Glutamatergic neuron (in vitro differentiated cells): Measurements from ENCODE around the gene SIGLEC7. TPM values are rescaled to one million over a fixed set of nuclear protein-coding genes. Genes with fewer than 3 reads are reported as not detected.

Source experiments
- DNase-seq: peaks from one replicate; pipeline ENCODE4 v3.0.0; 2022
- H3K27ac Mint-ChIP-seq: one replicate; pipeline ENCODE4 v1.8.0; 2020; ENCODE audit warnings: mild to moderate bottlenecking, mixed read lengths, inconsistent platforms; ENCODE audit not compliant: unreplicated experiment
- H3K27me3 Mint-ChIP-seq: one replicate; pipeline ENCODE4 v1.8.0; 2020; ENCODE audit warnings: mild to moderate bottlenecking, moderate library complexity, mixed read lengths, inconsistent platforms; ENCODE audit not compliant: unreplicated experiment
- H3K36me3 Mint-ChIP-seq: one replicate; pipeline ENCODE4 v1.8.0; 2020; ENCODE audit warnings: mild to moderate bottlenecking, mixed read lengths, inconsistent platforms; ENCODE audit not compliant: unreplicated experiment
- H3K4me1 Mint-ChIP-seq: one replicate; pipeline ENCODE4 v1.8.0; 2020; ENCODE audit warnings: mild to moderate bottlenecking, low read depth, mixed read lengths, inconsistent platforms; ENCODE audit not compliant: unreplicated experiment
- H3K4me3 Mint-ChIP-seq: one replicate; pipeline ENCODE4 v1.8.0; 2020; ENCODE audit warnings: mild to moderate bottlenecking, mixed read lengths, inconsistent platforms; ENCODE audit not compliant: unreplicated experiment
- H3K9me3 Mint-ChIP-seq: one replicate; pipeline ENCODE4 v1.8.0; 2020; ENCODE audit warnings: mild to moderate bottlenecking, moderate library complexity, mixed read lengths, inconsistent platforms; ENCODE audit not compliant: unreplicated experiment
- total RNA-seq: library from RNA; stranded (reverse); fragmentation: NEBNext Ultra II Directional; extraction: Animal tissue kit (Norgen Biotek cat#: 25700); gene quantifications from one replicate; pipeline ENCODE4 v1.2.1, GENCODE V29; 2021; ENCODE audit not compliant: unreplicated experiment
- TF ChIP-seq, protein P1 (sequence below): fragments of 200-600 bp; sonication (generic); IDR thresholded peaks from one replicate; pipeline ENCODE4 v1.5.0; 2021; ENCODE audit not compliant: partially characterized antibody, unreplicated experiment

Gene SIGLEC7
- total RNA-seq, 1 donor from 2014 or later, result not detected

DNA sequence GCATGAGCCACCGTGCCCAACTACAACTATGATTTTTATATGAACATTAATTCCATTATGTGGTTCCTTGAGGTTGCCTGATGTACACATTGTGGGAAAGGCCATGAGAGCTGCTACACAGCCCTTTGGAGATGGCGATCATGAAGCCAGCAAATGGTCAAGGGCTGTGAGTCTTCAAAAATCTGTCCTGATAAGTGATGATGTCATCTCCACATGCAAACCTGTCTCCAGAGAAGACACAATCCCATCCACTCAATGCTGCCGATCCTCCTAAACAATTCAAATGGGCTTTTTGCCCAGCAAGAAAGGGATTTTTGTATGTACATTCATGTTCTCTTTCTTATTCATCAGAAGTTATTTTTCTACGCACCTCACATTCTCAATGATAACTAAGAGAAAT, 17.6 kb downstream of the SIGLEC7 start:
- Mint-ChIP-seq H3K9me3 (peaks cover 2% of the 10 kb centered on the region), H3K27me3 (peaks cover 4% of the 10 kb centered on the region), H3K4me3 (no peak overlapping the region), H3K36me3 (no peaks in the 10 kb centered on the region), H3K4me1 (no peaks in the 10 kb centered on the region), H3K27ac (no peak overlapping the region)
- no peak for DNase-seq
- TF ChIP-seq, protein P1, sequence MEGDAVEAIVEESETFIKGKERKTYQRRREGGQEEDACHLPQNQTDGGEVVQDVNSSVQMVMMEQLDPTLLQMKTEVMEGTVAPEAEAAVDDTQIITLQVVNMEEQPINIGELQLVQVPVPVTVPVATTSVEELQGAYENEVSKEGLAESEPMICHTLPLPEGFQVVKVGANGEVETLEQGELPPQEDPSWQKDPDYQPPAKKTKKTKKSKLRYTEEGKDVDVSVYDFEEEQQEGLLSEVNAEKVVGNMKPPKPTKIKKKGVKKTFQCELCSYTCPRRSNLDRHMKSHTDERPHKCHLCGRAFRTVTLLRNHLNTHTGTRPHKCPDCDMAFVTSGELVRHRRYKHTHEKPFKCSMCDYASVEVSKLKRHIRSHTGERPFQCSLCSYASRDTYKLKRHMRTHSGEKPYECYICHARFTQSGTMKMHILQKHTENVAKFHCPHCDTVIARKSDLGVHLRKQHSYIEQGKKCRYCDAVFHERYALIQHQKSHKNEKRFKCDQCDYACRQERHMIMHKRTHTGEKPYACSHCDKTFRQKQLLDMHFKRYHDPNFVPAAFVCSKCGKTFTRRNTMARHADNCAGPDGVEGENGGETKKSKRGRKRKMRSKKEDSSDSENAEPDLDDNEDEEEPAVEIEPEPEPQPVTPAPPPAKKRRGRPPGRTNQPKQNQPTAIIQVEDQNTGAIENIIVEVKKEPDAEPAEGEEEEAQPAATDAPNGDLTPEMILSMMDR, result no peak

DNA sequence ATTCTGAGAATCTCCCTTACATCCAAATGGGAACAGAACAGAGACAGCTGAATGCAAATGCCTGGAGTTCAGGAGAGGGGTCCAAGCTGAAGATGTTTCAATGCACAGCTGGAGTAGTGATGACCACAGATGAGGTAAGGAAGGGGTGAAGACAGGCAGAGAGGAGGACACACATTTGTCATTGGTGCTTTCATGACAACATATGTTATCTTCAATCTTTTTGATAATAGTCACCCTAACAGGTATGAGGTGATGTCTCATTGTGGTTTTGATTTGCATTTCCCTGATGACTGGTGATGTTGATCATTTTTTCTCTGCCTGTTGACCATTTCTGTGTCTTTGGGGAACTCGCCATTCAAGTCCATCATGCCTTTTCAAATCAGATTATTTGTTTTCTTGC, 19.2 kb downstream of the SIGLEC7 start:
- TF ChIP-seq, protein P1, result no peak
- H3K36me3 Mint-ChIP-seq, result no peaks in the 10 kb centered on the region
- H3K27me3 Mint-ChIP-seq, result peaks cover 4% of the 10 kb centered on the region
- peaks cover 2% of the 10 kb centered on the region for H3K9me3 Mint-ChIP-seq
- H3K27ac Mint-ChIP-seq, result no peak overlapping the region
- no peaks in the 10 kb centered on the region for H3K4me1 Mint-ChIP-seq
- no peak overlapping the region for H3K4me3 Mint-ChIP-seq
- no peak for DNase-seq

DNA sequence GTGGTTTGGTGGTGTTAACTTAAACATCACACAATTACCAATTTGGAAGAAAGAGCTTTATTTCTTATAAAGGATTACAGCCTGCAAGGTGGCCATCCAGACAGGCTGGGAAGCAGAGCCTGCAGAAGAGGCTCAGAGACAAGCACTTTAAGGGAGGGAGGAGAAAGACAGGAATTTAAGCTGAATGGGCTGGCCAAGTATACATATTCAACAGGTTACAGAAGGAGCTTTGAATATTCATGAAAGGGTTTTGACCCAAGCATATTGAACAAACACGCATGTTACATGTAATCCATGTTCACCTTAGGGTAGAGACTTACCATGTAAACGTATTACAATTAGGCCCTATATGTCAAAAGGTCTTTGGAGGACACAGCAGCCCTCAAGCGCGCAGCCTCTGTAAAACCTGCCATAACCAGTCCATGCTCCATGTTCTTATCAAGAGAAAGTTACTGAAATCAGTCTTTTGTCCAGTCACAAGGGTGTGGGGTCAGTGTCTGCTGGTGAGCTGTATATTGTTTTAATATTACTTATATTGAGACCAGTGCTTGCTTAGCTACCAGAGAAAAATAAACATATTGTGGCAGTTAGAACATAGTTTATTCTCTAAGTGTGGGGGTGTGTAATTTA, 19.9 kb downstream of the SIGLEC7 start:
- no peak overlapping the region for H3K27ac Mint-ChIP-seq
- no peak for DNase-seq
- peaks cover 4% of the 10 kb centered on the region for H3K27me3 Mint-ChIP-seq
- H3K4me3 Mint-ChIP-seq, result no peak overlapping the region
- H3K9me3 Mint-ChIP-seq, result peaks cover 2% of the 10 kb centered on the region
- no peaks in the 10 kb centered on the region for H3K4me1 Mint-ChIP-seq
- no peaks in the 10 kb centered on the region for H3K36me3 Mint-ChIP-seq
- TF ChIP-seq, protein P1, result no peak

DNA sequence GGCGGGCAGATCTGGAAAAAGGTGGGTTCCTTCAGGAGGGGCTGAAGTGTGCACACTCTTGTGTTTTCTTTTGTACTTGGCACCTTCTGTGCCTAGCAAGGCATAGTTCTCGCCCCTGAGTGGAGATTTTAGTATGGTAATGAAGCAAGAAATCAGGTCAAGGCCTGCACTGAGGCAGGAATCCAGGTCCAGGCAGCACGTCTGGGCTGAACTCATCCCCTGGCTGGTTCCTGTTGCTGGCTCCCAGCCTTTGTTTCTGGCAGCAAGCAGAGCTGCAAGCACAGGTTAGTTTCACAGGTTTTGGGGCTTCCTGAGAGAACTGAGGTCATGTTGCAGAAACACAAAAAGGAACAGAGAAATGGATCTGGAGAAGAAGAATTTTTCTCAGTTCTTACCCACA, 21.2 kb downstream of the SIGLEC7 start:
- no peak for DNase-seq
- Mint-ChIP-seq H3K9me3 (peaks cover 2% of the 10 kb centered on the region), H3K36me3 (no peaks in the 10 kb centered on the region), H3K27me3 (peaks cover 4% of the 10 kb centered on the region), H3K4me1 (no peaks in the 10 kb centered on the region), H3K4me3 (no peak overlapping the region), H3K27ac (no peak overlapping the region)
- TF ChIP-seq, protein P1, result no peak

DNA sequence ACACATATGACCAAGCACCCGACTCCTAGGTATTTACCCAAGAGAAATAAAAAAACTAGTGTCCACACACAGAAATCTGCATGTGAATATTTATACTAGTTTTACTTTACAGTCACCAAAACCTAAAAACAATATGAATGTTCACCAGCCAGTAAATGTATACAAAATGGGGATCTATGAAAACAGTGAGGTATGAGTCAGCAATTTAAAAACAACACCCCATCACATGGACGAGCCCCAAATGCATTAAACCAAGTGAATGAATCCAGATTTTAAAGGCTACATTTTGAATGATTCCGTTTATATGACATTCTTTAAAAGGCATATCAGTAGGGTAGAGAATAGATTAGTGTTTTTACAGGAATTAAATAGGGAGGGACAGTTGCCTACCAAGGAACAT, 22.1 kb downstream of the SIGLEC7 start:
- Mint-ChIP-seq H3K4me1 (no peaks in the 10 kb centered on the region), H3K9me3 (no peaks in the 10 kb centered on the region), H3K4me3 (no peak overlapping the region), H3K36me3 (no peaks in the 10 kb centered on the region), H3K27ac (no peak overlapping the region), H3K27me3 (peaks cover 2% of the 10 kb centered on the region)
- TF ChIP-seq, protein P1, result no peak
- no peak for DNase-seq
